Prostate gland (tissue), 2 donors: ENCODE data around the gene ZRANB3.

ENCODE experiments used
- POLR2A ChIP-seq: fragments of 450-650 bp; IDR thresholded peaks from one replicate; pipeline ENCODE4 v1.6.1; 2016; ENCODE audit warnings: antibody characterized with exemption, mild to moderate bottlenecking
- TF ChIP-seq, protein P1 (sequence below), 4 experiments: fragments of 200-600 bp in 2 of 4; fragments of 450-650 bp in 2 of 4; sonication (generic) in 2 of 4; IDR thresholded peaks; 1 replicate in 3 of 4; 2 replicates in 1 of 4; pipeline ENCODE4 v1.5.1; 2016 to 2019; ENCODE audit warnings: antibody characterized with exemption in 4 of 4, mild to moderate bottlenecking in 2 of 4, moderate library complexity in 2 of 4

- no peak for TF ChIP-seq POLR2A
- TF ChIP-seq, protein P1, sequence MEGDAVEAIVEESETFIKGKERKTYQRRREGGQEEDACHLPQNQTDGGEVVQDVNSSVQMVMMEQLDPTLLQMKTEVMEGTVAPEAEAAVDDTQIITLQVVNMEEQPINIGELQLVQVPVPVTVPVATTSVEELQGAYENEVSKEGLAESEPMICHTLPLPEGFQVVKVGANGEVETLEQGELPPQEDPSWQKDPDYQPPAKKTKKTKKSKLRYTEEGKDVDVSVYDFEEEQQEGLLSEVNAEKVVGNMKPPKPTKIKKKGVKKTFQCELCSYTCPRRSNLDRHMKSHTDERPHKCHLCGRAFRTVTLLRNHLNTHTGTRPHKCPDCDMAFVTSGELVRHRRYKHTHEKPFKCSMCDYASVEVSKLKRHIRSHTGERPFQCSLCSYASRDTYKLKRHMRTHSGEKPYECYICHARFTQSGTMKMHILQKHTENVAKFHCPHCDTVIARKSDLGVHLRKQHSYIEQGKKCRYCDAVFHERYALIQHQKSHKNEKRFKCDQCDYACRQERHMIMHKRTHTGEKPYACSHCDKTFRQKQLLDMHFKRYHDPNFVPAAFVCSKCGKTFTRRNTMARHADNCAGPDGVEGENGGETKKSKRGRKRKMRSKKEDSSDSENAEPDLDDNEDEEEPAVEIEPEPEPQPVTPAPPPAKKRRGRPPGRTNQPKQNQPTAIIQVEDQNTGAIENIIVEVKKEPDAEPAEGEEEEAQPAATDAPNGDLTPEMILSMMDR (IDR thresholded peaks at IDR 0.05): no peak
These were observed 74.2 kb downstream of the ZRANB3 start for GRCh38 chr2:135456835-135457234.
